Esophagus squamous epithelium (tissue), 4 donors: ENCODE data around the gene AJUBA.

Source experiments
- POLR2A ChIP-seq, 4 donors: fragments of 450-650 bp; IDR thresholded peaks; one replicate each; pipeline ENCODE4 v1.6.1; 2017; ENCODE audit warnings: antibody characterized with exemption in 4 of 4, mild to moderate bottlenecking in 4 of 4, moderate library complexity in 3 of 4
- TF ChIP-seq, protein P1 (sequence below), 6 experiments: fragments of 450-650 bp in 4 of 6; fragments of 200-600 bp in 2 of 6; sonication (generic) in 2 of 6; IDR thresholded peaks; one replicate each; pipeline ENCODE4 v1.5.1; 2016 to 2019; ENCODE audit warnings: antibody characterized with exemption in 6 of 6, mild to moderate bottlenecking in 4 of 6, moderate library complexity in 4 of 6

DNA sequence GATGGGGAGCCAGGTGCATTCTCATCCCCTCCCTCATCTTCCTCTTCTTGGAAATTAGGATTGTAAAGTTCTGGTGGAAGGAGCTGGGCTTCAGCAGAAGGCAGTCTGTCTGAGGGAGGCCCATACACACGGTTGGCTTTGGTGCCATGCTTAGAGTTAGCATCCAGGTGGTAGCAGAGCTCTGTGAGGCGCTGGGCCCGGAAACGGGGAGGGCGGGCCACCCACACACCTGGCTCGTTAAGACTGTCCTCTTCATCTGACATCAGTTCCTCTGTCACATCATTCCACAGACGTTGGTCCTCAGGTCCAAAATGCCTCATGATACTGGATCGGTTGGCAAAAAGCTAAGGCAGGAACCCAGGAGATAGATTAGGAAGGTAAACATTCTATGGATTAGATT lies 4.9 kb upstream of the AJUBA start:
- TF ChIP-seq, protein P1, sequence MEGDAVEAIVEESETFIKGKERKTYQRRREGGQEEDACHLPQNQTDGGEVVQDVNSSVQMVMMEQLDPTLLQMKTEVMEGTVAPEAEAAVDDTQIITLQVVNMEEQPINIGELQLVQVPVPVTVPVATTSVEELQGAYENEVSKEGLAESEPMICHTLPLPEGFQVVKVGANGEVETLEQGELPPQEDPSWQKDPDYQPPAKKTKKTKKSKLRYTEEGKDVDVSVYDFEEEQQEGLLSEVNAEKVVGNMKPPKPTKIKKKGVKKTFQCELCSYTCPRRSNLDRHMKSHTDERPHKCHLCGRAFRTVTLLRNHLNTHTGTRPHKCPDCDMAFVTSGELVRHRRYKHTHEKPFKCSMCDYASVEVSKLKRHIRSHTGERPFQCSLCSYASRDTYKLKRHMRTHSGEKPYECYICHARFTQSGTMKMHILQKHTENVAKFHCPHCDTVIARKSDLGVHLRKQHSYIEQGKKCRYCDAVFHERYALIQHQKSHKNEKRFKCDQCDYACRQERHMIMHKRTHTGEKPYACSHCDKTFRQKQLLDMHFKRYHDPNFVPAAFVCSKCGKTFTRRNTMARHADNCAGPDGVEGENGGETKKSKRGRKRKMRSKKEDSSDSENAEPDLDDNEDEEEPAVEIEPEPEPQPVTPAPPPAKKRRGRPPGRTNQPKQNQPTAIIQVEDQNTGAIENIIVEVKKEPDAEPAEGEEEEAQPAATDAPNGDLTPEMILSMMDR (IDR thresholded peaks at IDR 0.05) = no peak
- TF ChIP-seq POLR2A (IDR thresholded peaks at IDR 0.05) = no peak
